ENCODE measurements around the gene GID8.

Gene GID8

DNA sequence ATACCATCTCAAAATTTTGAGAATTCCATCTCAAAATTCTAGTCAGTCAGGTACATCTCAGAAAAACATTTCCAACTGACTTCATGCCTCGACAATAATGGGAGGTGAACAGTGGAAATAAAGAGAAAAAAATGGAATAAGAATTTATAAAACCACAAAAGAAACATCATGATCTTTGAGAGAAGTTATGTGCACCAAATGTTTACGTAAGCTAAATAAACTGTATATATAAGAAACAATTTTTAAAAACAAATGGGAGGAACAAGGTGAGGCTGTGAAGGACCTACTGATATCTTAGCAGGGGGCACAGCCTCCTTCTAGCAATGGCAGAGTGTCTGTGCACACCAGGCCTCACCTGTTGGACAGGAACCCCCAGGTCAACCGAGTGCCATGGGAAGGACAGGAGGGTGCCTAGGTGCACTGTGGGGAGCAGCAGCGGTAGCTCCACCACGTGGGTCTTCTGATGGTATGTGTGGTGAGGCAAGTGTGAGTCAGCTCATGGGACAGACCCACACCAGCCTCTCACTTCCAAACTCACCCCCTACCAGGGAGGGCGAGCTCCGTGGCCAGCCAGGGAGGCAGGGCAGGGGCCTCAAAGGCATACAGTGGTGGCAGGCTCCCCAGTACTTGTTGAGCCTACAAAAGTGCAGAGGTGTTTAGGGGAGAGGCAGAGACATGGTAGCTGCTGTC, 34.9 kb upstream of the GID8 start:
- no peak for DNase-seq (ENCODE audit: low read depth)

DNA sequence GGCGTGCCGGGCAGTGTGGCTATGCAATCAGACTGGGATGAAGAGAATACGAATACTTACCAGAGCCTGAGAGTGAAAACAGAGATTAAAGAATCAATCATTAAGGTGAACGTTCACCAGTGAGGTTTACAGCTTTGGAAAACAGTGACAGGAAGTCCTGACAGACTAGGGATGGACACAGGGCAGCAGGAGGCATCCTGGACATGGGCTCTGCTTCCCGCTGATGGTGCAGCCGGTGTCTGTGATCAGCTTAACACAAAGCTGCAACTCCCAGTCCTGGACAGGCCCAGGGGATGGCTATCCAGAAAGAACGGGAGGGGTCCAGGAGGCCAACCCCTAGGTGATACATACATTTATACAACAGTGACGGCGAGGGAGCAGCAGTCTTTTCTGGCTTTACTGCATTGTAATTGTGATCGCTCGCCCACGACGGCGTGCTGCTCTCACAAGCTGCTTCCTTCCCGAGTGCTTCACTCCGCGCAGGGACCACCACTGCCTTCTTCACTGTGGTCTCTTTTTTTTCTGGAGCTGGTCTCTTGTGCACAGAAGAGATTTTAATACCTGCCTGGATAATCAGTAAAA, 32.3 kb upstream of the GID8 start:
- DNase-seq (ENCODE audit: low read depth), result no peak

DNA sequence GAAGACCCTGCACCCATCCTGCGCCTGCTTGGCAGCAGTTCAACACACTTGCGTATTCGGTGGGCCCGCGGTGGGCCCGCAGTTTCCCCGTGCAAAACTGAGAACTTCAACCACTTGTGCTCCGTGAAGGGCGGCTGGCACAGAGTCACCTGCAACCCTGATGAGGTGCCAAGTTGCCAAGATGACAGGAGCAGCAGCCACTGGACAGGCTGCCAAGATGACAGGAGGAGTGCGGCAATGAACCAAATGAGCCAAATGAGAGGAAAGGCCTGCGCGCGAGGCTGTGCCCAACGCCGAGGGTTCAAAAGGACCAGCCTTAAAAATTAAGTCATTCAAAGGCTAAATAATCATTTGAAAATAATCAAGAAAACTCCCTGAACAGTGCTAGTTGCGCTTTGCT, 31.7 kb upstream of the GID8 start:
- DNase-seq (ENCODE audit: low read depth), result no peak

- no peak for DNase-seq (ENCODE audit: low read depth)
These were observed 31.1 kb upstream of the GID8 start for GRCh38 chr20:62906647-62907375.

- no peak for DNase-seq (ENCODE audit: low read depth)
These were observed 30.3 kb upstream of the GID8 start for GRCh38 chr20:62907384-62908317.

- DNase-seq (ENCODE audit: low read depth), result no peak
These were observed 28.8 kb upstream of the GID8 start for GRCh38 chr20:62908971-62909791.

GRCh38 chr20:62910217-62910766, 27.7 kb upstream of the GID8 start:
- no peak for DNase-seq (ENCODE audit: low read depth)

- no peak for DNase-seq (ENCODE audit: low read depth)
These were observed 27.0 kb upstream of the GID8 start for GRCh38 chr20:62910777-62911497.

GRCh38 chr20:62911701-62912280, 26.2 kb upstream of the GID8 start:
- no peak for DNase-seq (ENCODE audit: low read depth)

DNA sequence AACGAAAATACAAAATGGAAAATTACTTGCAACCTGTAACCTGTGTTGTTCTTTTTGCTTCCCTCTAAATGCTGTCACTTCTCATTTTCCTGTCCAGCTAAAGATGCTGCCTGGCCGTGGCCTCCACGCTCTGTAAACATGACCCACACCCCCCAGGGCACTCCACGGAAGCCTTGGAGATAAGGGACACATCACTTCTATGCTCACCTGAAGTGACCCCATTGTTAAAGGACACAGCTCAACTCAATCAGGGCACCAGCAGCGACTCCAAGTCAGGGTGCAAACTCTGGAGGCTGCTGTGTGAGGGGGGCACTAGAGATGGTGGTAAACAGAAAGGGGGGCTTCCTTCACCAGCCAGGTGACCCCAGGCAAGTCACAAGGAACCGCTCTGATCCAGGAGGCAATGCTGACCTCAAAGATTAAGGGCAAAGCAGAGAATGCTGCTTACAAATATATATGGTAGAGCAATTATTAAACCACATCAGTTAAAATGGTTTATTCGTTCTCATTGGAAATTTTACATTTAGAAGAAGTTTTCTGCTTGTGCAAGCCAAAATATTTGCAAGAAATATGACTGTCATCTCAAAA, 24.8 kb upstream of the GID8 start:
- DNase-seq (ENCODE audit: low read depth), result no peak

- no peak for DNase-seq (ENCODE audit: low read depth)
These were observed 23.5 kb upstream of the GID8 start for GRCh38 chr20:62914436-62914835.

DNA sequence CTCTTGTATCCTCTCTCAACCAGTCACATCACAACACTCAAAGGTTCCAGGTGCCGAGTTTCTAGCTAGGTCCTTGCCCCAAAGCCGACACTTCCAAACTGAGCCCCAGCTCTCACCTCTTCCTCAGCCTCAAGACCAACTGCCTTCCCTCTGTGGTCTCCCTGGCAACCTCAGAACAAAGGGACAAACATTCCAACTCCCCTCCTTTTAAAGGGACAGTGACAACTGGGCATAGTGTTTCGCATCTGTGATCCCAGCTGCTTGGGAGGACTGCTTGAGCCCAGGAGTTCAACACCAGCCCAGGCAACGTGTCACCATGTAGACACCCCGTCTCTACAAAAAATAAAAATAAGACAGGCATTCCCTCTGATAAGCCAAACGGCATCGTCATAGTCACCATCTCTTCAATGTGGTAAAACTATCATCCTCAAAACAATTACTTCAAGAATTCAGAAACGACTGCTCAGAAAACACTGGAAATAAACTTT, 22.9 kb upstream of the GID8 start:
- DNase-seq (ENCODE audit: low read depth), result no peak

GRCh38 chr20:62916703-62917476, 21.1 kb upstream of the GID8 start:
- DNase-seq (ENCODE audit: low read depth), result no peak

- no peak for DNase-seq (ENCODE audit: low read depth)
These were observed 20.2 kb upstream of the GID8 start for GRCh38 chr20:62917720-62918119.

GRCh38 chr20:62918147-62918546, 19.8 kb upstream of the GID8 start:
- no peak for DNase-seq (ENCODE audit: low read depth)

DNA sequence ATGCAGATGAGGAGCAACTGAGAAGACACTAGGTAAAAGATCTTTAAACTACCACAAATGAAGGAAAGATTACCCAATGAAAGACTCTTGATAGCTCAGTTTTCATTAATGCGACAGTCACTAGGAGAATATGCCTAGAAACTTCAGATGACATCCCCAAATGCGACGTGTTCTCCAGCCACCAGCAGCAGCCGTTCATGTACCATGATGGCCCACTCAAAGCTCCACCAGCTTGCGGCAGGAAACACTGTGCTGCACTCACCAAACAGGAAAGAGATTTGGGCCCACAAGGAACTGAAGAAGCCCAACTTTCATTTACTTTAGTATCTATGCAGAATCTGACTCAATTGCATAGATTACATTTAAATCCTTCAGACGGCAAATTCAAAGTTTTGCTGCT, 19.1 kb upstream of the GID8 start:
- no peak for DNase-seq (ENCODE audit: low read depth)

DNA sequence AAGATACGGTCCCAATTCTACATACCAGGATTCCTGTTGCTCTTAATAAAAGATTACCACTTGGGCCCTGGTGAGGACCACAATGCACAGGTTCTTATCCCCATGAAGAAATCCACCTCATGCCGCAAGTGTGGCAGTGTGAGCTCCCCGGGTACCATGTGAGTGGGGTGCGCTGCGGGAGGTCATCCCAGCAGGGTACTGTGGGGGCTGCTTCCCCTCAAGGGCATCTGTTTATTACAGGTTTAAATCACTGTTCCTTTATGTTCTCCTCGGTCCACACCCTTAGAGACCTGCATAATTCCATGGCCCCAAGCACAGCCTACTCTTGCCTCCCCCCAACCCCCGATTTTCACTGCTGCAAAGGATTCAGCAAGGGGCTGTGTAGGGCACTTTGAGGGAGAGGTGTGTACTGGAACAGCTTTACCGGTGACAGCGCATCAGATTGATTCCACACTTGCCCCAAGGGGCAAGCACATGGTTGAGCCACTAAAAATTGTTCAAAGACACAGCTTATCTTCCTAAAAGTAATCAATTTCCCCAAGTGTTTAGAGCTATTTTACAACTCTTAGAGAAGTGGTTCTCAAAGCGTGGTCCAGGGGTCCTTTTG, 17.8 kb upstream of the GID8 start:
- no peak for DNase-seq (ENCODE audit: low read depth)

- no peak for DNase-seq (ENCODE audit: low read depth)
These were observed 16.7 kb upstream of the GID8 start for GRCh38 chr20:62921119-62921687.
